H4 (cell line): ENCODE results near the gene CDC42EP3. TPM values are rescaled to one million over a fixed set of nuclear protein-coding genes. Genes with fewer than 3 reads are reported as not detected.

Experiments used
- DNase-seq: peaks from one replicate; pipeline ENCODE4 v3.0.0-alpha.2; 2015; ENCODE audit warnings: low spot score
- total RNA-seq: library from RNA; depleted of rRNA; stranded (reverse); fragments of >200 nt; shearing (Covaris generic); gene quantifications from 2 replicates; pipeline ENCODE4 v1.2.3, GENCODE V29; 2014; rRNA removed

The CDC42EP3 gene
- total RNA-seq = 4.1 and 8.5 TPM in 2 replicates

- DNase-seq = no peak
Observed at GRCh38 chr2:37671009-37671815, at the start of gene CDC42EP3. CDC42EP3 (minus strand) TSS chr2:37671642; CDS start chr2:37646587, 25,055 bp downstream.

GRCh38 chr2:37721201-37721560 lies 49.7 kb upstream of the CDC42EP3 start:
- no peak for DNase-seq

GRCh38 chr2:37720533-37721200 lies 49.2 kb upstream of the CDC42EP3 start:
- DNase-seq = no peak

- no peak for DNase-seq
Observed at GRCh38 chr2:37718515-37719161, 47.2 kb upstream of the CDC42EP3 start.

GRCh38 chr2:37713258-37713700 lies 41.8 kb upstream of the CDC42EP3 start:
- peak; percentile 72 for DNase-seq

- DNase-seq = no peak
Observed at GRCh38 chr2:37711831-37712230, 40.4 kb upstream of the CDC42EP3 start.

- peak; percentile 84 for DNase-seq
Observed at GRCh38 chr2:37711308-37711731, 39.9 kb upstream of the CDC42EP3 start.

GRCh38 chr2:37709111-37709510 lies 37.7 kb upstream of the CDC42EP3 start:
- no peak for DNase-seq

- DNase-seq = no peak
Observed at GRCh38 chr2:37708146-37708545, 36.7 kb upstream of the CDC42EP3 start.

GRCh38 chr2:37707393-37707792 lies 36.0 kb upstream of the CDC42EP3 start:
- no peak for DNase-seq

- DNase-seq = no peak
Observed at GRCh38 chr2:37706334-37707183, 35.1 kb upstream of the CDC42EP3 start.

GRCh38 chr2:37705191-37705590 lies 33.7 kb upstream of the CDC42EP3 start:
- no peak for DNase-seq

GRCh38 chr2:37698931-37699481 lies 27.6 kb upstream of the CDC42EP3 start:
- no peak for DNase-seq

- DNase-seq = no peak
Observed at GRCh38 chr2:37695336-37695735, 23.9 kb upstream of the CDC42EP3 start.

- DNase-seq = no peak
Observed at GRCh38 chr2:37692711-37693110, 21.3 kb upstream of the CDC42EP3 start.

- no peak for DNase-seq
Observed at GRCh38 chr2:37689751-37690150, 18.3 kb upstream of the CDC42EP3 start.

GRCh38 chr2:37688771-37689468 lies 17.5 kb upstream of the CDC42EP3 start:
- peak; percentile 56 for DNase-seq

- no peak for DNase-seq
Observed at GRCh38 chr2:37686792-37687526, 15.5 kb upstream of the CDC42EP3 start.

GRCh38 chr2:37684809-37685208 lies 13.4 kb upstream of the CDC42EP3 start:
- no peak for DNase-seq
